ENCODE measurements around the gene STRBP.

DNA sequence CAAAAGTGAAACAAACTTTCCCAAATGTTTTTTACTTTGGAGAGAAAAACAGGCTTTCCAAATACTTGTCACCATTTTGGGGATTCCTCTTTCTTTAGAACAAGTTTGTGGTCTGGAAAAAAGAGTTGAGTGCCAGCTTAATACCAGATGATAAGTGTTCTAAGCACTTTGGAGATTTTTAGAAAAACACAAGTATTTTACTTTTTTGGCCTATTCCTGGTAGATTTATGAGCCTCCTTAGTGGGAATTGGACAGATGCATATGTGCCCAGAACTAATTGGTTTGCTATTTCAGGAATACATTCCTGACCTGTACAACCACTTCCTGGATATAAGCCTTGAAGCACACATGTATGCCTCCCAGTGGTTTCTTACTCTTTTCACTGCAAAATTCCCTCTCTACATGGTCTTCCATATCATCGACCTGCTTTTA is 194.4 kb downstream of the STRBP start:
- TF ChIP-seq CTCF (IDR thresholded peaks at IDR 0.05; ENCODE audit: borderline replicate concordance, extremely low read depth, low read length, poor library complexity, severe bottlenecking), result no peak
- no peak for TF ChIP-seq EZH2 (IDR thresholded peaks at IDR 0.05; ENCODE audit: borderline replicate concordance, low read depth, low read length, severe bottlenecking)
